ENCODE results near the gene RHOC.

The RHOC gene

GRCh38 chr1:112700290-112701226 is 6.4 kb downstream of the RHOC start:
- TF ChIP-seq CTCF (IDR thresholded peaks at IDR 0.05; ENCODE audit: borderline replicate concordance, insufficient read depth, low read depth, low read length) = no peak
- H3K4me3 ChIP-seq (ENCODE audit: low read depth, low read length) = no peak overlapping the region

DNA sequence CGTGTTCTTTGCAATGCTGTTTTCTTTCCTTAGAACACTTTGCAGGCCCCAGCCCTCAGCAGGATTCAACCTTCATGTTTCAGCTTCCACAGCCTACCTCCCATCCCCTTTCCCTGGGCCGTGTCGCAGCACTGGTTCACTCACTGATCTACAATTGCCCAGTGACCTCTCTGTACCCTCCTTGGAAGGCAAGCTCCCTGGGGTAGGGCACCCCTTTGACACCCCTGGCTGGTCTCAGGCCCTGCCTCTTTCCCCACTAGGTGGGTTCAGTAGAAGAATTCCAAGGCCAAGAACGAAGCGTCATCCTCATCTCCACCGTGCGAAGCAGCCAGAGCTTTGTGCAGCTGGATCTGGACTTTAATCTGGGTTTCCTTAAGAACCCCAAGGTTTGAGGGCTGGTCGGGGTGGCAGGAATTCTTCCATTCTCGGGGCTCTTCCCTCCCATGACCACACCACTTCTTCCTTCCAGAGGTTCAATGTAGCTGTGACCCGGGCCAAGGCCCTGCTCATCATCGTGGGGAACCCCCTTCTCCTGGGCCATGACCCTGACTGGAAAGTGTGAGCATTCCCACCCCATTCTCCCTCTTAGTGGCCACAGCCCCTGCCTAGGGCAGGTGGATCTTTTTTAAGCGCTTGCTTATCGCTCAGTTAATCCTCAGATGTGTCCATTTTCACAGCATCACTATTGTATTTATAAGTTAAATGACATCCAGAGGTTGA is 7.3 kb downstream of the RHOC start:
- no peak for TF ChIP-seq CTCF (IDR thresholded peaks at IDR 0.05; ENCODE audit: borderline replicate concordance, insufficient read depth, low read depth, low read length)
- no peak overlapping the region for H3K4me3 ChIP-seq (ENCODE audit: low read depth, low read length)

GRCh38 chr1:112698366-112699310 is 8.3 kb downstream of the RHOC start:
- H3K4me3 ChIP-seq (ENCODE audit: low read depth, low read length) = no peak overlapping the region
- no peak for TF ChIP-seq CTCF (IDR thresholded peaks at IDR 0.05; ENCODE audit: borderline replicate concordance, insufficient read depth, low read depth, low read length)

- no peak overlapping the region for H3K4me3 ChIP-seq (ENCODE audit: low read depth, low read length)
- TF ChIP-seq CTCF (IDR thresholded peaks at IDR 0.05; ENCODE audit: borderline replicate concordance, insufficient read depth, low read depth, low read length) = no peak
Observed at GRCh38 chr1:112697781-112698201, 9.1 kb downstream of the RHOC start.

GRCh38 chr1:112696578-112697314 is 10.2 kb downstream of the RHOC start:
- TF ChIP-seq CTCF (IDR thresholded peaks at IDR 0.05; ENCODE audit: borderline replicate concordance, insufficient read depth, low read depth, low read length) = no peak
- no peak overlapping the region for H3K4me3 ChIP-seq (ENCODE audit: low read depth, low read length)

- no peak for TF ChIP-seq CTCF (IDR thresholded peaks at IDR 0.05; ENCODE audit: borderline replicate concordance, insufficient read depth, low read depth, low read length)
- no peak overlapping the region for H3K4me3 ChIP-seq (ENCODE audit: low read depth, low read length)
Observed at GRCh38 chr1:112695276-112695675, 11.7 kb downstream of the RHOC start.

All from GM12875 (cell line).